ENCODE measurements around the gene AKNA. TPM values are rescaled to one million over a fixed set of nuclear protein-coding genes. Genes with fewer than 3 reads are reported as not detected.

AKNA gene
- total RNA-seq, 1 experiment from 2014 or later = 29.3 TPM

- no peak for TF ChIP-seq CBFB (CRISPR knock-in tag; IDR thresholded peaks at IDR 0.05; ENCODE audit: low read depth)
- no peak for TF ChIP-seq E2F1 (CRISPR knock-in tag; IDR thresholded peaks at IDR 0.05)
- TF ChIP-seq ESRRA (CRISPR knock-in tag; IDR thresholded peaks at IDR 0.05; ENCODE audit: borderline replicate concordance) = no peak
- no peak for TF ChIP-seq USF2 (CRISPR knock-in tag; IDR thresholded peaks at IDR 0.05)
These were observed 39.9 kb upstream of the AKNA start (continued) for GRCh38 chr9:114427644-114428043.

- H3K4me1 Mint-ChIP-seq = peaks cover 13% of the 10 kb centered on the region
- no peak overlapping the region for H3K4me3 Mint-ChIP-seq
- no peaks in the 10 kb centered on the region for H3K36me3 Mint-ChIP-seq
- ChIA-PET POLR2A (no interaction called here), CTCF (interaction anchor here (1.2 to 1.9 kb wide), 3 partner anchors 8 to 227 kb away, joined by 3 to 4 read pairs (median 4); no protein-coding TSS in a partner anchor)
- ATAC-seq (no peak), DNase-seq (ENCODE audit: low spot score) (no peak)
- no peak overlapping the region for H3K27ac Mint-ChIP-seq
- H3K9me3 Mint-ChIP-seq = no peaks in the 10 kb centered on the region
- no peaks in the 10 kb centered on the region for H3K27me3 Mint-ChIP-seq (ENCODE audit: low read depth)
- TF ChIP-seq NFATC4 (CRISPR knock-in tag; IDR thresholded peaks at IDR 0.05) (no peak), ZNF281 (CRISPR knock-in tag; IDR thresholded peaks at IDR 0.05) (no peak), ZNF121 (CRISPR knock-in tag; IDR thresholded peaks at IDR 0.05) (no peak), E2F5 (CRISPR knock-in tag; IDR thresholded peaks at IDR 0.05) (no peak), ZNF263 (CRISPR knock-in tag; IDR thresholded peaks at IDR 0.05; ENCODE audit: low read depth) (no peak), KAT7 (CRISPR knock-in tag; IDR thresholded peaks at IDR 0.05; ENCODE audit: borderline replicate concordance) (no peak), IRF1 (CRISPR knock-in tag; IDR thresholded peaks at IDR 0.05) (no peak), NR1H2 (CRISPR knock-in tag; IDR thresholded peaks at IDR 0.05) (no peak), ELF4 (CRISPR knock-in tag; IDR thresholded peaks at IDR 0.05; ENCODE audit: low read depth) (no peak), MXD4 (CRISPR knock-in tag; IDR thresholded peaks at IDR 0.05; ENCODE audit: borderline replicate concordance) (no peak), ZBTB21 (CRISPR knock-in tag; IDR thresholded peaks at IDR 0.05; ENCODE audit: borderline replicate concordance) (no peak), ZNF317 (CRISPR knock-in tag; IDR thresholded peaks at IDR 0.05; ENCODE audit: borderline replicate concordance, low read depth) (no peak), TEAD1 (CRISPR knock-in tag; IDR thresholded peaks at IDR 0.05) (no peak), ATF1 (CRISPR knock-in tag; IDR thresholded peaks at IDR 0.05) (no peak), RORB (CRISPR knock-in tag; IDR thresholded peaks at IDR 0.05) (no peak)
These were observed 38.5 kb upstream of the AKNA start for GRCh38 chr9:114426046-114426948.
